Muscle layer of duodenum (tissue), 2 donors: Measurements from ENCODE around the gene CPNE7.
"Not testable (repeated sequence)": the region's sequence is repeated elsewhere in the genome, so short reads cannot be mapped to it uniquely, and the experiment has no call there.

Experiments
- H3K27ac ChIP-seq: one replicate; pipeline ENCODE4 v1.7.0; 2013; ENCODE audit warnings: mild to moderate bottlenecking, low read length
- H3K27me3 ChIP-seq: one replicate; pipeline ENCODE4 v1.7.0; 2013; ENCODE audit warnings: low read depth, mild to moderate bottlenecking, control low read depth, low read length
- H3K36me3 ChIP-seq, 2 donors: one replicate each; pipeline ENCODE4 v1.7.0; 2013; ENCODE audit warnings: low read length in 2 of 2, control low read depth in 1 of 2, mild to moderate bottlenecking in 1 of 2; ENCODE audit not compliant: insufficient read depth in 2 of 2, control insufficient read depth in 1 of 2
- H3K4me1 ChIP-seq, 2 donors: one replicate each; pipeline ENCODE4 v1.7.0; 2013; ENCODE audit warnings: low read length in 2 of 2, mild to moderate bottlenecking in 2 of 2, control low read depth in 1 of 2, moderate library complexity in 1 of 2; ENCODE audit not compliant: insufficient read depth in 2 of 2, control insufficient read depth in 1 of 2
- H3K4me3 ChIP-seq, 2 donors: one replicate each; pipeline ENCODE4 v1.7.0; 2013; ENCODE audit warnings: low read length in 2 of 2, low read depth in 1 of 2, mild to moderate bottlenecking in 1 of 2
- H3K9me3 ChIP-seq, 2 donors: one replicate each; pipeline ENCODE4 v1.7.0; 2013; ENCODE audit warnings: low read length in 2 of 2, control low read depth in 1 of 2, mild to moderate bottlenecking in 1 of 2; ENCODE audit not compliant: control insufficient read depth in 1 of 2
- donor health status: healthy.

CPNE7 gene

DNA sequence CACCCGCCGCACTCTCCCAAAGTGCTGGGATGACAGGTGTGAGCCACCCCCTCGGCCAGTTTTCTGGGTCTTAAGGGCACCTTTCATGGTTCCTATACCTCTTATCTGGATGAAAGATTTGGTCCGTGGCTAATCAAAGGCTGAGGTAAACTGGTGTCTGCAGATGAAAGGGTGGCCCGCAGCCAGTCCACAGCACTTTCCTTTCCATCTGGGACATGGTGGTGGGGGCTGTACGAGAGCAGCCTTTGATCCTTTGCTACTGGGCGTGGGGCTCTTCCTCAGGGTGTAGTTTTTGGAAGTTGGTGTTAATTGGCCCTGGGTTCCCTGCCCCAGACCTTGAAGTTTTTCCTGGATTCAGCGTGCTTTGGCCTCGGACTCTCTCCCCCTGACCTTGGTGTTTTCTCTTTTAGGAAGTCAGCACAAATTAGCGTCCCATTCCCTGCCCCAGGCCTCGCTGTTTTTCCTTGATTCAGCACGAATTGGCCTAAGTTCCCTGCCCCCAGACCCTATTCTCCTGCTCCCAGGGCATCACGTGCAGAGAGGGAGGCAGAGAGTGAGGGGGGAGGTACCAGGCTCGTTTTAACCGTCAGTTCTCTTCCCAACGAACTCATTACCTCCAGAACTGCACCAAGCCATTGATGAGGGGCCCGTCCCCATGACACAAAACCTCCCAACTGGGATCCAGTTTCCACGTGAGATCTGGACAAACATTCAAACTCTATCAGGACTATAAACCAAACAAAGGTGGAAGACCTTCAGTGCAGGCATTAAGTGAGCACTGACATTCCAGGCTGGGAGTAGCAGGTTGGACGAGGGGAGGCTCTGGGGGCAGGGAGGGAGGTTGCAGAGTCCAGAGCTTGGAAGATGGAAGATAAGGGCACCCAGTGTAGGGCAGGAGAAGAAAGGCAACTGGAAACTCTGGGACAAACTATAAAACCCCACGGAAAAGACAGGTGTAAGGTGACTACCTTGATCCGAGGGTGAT, 49.5 kb downstream of the CPNE7 start:
- H3K27me3 ChIP-seq = no peaks in the 10 kb centered on the region
- no peaks in the 10 kb centered on the region for H3K36me3 ChIP-seq
- no peak overlapping the region for H3K4me3 ChIP-seq
- H3K4me1 ChIP-seq = no peaks in the 10 kb centered on the region
- H3K27ac ChIP-seq = no peak overlapping the region
- H3K9me3 ChIP-seq = no peaks in the 10 kb centered on the region

GRCh38 chr16:89629827-89630610, 54.5 kb downstream of the CPNE7 start:
- Histone ChIP-seq H3K27me3 (no peaks in the 10 kb centered on the region), H3K4me3 (no peak overlapping the region), H3K36me3 (no peaks in the 10 kb centered on the region)

DNA sequence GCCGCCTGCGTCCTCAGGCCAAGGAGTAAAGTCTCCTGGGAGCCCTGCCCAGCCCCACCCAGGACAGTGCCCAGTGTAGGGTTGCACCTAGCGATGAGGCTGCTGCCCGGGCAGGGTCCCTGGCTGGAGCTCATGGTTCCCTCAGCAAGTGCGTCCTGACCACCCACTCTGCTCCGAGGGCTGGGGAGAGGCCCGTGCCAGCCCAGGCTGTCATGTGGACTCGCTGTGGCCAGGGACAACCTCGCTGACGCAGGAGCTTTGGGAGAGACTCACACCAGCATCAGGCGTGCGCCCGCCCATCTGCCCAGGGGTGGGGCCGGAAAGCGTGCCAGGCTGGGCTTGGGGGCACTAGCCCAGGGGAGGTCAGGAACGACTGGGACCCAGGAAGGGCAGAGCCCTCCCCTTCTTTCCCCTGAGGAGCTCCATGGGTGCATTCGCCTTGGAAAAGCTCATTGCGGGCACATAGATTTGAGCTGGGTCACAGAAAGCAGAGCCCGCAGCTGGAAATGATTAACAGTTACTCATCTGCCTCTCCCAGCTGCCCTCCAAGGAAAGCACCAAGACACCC, 57.6 kb downstream of the CPNE7 start:
- Histone ChIP-seq H3K27ac (no peak overlapping the region), H3K4me1 (no peaks in the 10 kb centered on the region), H3K4me3 (no peak overlapping the region), H3K9me3 (no peaks in the 10 kb centered on the region), H3K36me3 (no peaks in the 10 kb centered on the region), H3K27me3 (no peaks in the 10 kb centered on the region)

More at GRCh38 chr16:89629827-89630610, 54.5 kb downstream of the CPNE7 start:
- no peak overlapping the region for H3K27ac ChIP-seq
- H3K9me3 ChIP-seq = no peaks in the 10 kb centered on the region
- H3K4me1 ChIP-seq = no peaks in the 10 kb centered on the region

GRCh38 chr16:89634463-89635385, 59.2 kb downstream of the CPNE7 start:
- not testable (repeated sequence) for H3K4me1 ChIP-seq, H3K9me3 ChIP-seq, H3K36me3 ChIP-seq, H3K27me3 ChIP-seq, H3K27ac ChIP-seq, H3K4me3 ChIP-seq

DNA sequence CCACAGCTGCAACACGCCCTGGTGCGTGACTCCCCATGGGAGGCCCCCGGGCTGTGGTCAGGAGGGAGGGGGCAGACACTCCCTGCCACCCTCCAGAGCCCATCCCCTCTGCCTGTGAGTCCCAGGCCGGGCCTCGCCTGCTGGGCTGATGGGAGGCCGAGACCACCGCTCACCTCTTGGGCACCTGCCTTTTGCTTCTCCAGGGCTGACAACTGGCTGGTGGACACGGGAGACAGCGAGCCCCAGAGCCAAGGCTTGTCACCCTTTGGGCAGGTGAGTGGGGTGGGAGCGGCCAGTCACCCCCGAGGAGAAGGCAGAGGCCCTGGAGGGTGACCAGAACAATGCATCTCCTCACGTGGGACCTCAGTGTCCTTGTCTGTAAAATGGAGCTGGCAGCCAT, 61.1 kb downstream of the CPNE7 start:
- Histone ChIP-seq H3K27ac (no peak overlapping the region), H3K4me1 (peaks cover 0 to 13% of the 10 kb centered on the region in 2 donors), H3K36me3 (no peaks in the 10 kb centered on the region), H3K9me3 (no peaks in the 10 kb centered on the region), H3K27me3 (no peaks in the 10 kb centered on the region), H3K4me3 (no peak overlapping the region)

DNA sequence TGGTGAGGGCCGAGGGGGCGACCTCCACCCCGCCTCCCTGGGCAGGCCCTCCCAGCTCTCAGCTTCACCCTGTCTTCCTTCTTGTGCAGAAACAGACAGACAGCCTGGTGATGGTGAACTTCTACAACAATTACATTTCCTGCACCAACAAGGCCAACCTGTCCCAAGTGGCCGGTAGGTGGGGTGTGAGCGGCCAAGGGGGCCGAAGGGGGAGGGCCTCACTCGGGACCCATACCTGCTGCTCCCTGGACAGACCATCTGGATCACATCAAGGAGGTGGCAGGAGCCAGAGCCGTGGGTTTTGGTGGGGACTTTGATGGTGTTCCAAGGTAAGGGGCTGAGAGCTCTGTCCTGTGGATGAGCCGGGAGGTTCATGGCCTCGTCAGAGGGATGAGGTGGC, 61.8 kb downstream of the CPNE7 start:
- Histone ChIP-seq H3K27ac (no peak overlapping the region), H3K9me3 (no peaks in the 10 kb centered on the region), H3K36me3 (no peaks in the 10 kb centered on the region), H3K4me1 (peaks cover 0 to 15% of the 10 kb centered on the region in 2 donors), H3K4me3 (no peak overlapping the region), H3K27me3 (no peaks in the 10 kb centered on the region)

- Histone ChIP-seq H3K36me3 (no peaks in the 10 kb centered on the region), H3K4me1 (peaks cover 0 to 15% of the 10 kb centered on the region in 2 donors), H3K27ac (no peak overlapping the region), H3K4me3 (no peak overlapping the region), H3K9me3 (no peaks in the 10 kb centered on the region), H3K27me3 (no peaks in the 10 kb centered on the region)
Observed at GRCh38 chr16:89638455-89638854, 62.9 kb downstream of the CPNE7 start.

DNA sequence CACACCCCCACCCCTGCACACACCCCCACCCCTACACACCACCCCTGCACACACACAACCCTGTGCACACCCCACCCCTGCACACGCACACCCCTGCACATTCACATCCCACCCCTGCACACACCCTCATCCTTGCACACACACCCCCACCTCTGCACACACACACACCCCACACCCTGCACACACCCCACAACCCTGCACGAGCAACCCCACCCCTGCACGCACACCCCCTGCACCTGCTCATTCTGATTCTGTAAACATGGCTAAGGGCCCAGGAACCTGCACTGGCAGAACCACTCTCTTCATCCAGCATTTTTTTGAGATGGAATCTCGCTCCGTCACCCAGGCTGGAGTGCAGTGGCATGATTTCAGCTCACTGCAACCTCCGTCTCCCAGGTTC, 63.8 kb downstream of the CPNE7 start:
- Histone ChIP-seq H3K9me3 (no peaks in the 10 kb centered on the region), H3K27ac (no peak overlapping the region), H3K36me3 (no peaks in the 10 kb centered on the region), H3K27me3 (no peaks in the 10 kb centered on the region), H3K4me1 (peaks cover 0 to 15% of the 10 kb centered on the region in 2 donors), H3K4me3 (no peak overlapping the region)

GRCh38 chr16:89641458-89642119, 66.0 kb downstream of the CPNE7 start:
- Histone ChIP-seq H3K4me3 (no peak overlapping the region), H3K27ac (no peak overlapping the region), H3K36me3 (peaks cover 11 to 20% of the 10 kb centered on the region in 2 donors)

DNA sequence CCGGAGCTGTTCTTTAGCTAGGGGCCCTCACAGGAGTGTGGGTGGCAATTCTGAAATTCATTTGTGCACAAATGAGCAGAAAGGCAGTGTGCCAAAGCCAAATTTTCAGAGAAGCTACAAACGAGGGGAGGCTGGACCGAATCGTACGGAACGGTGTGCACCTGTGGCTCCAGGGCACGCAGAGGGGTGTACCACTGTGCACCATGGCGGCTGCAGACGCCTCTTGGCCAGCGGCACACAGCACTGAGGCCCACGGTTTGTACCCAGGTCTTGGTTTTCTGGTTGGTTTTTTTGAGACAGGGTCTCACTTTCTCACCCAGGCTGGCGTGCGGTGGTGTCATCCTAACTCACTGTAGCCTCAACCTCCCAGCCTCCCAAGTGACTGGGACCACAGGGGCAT, 67.0 kb downstream of the CPNE7 start:
- Histone ChIP-seq H3K36me3 (peaks cover 15 to 28% of the 10 kb centered on the region in 2 donors), H3K9me3 (no peaks in the 10 kb centered on the region), H3K27ac (no peak overlapping the region), H3K4me1 (peaks cover 0 to 15% of the 10 kb centered on the region in 2 donors), H3K4me3 (no peak overlapping the region), H3K27me3 (no peaks in the 10 kb centered on the region)

More at GRCh38 chr16:89641458-89642119, 66.0 kb downstream of the CPNE7 start:
- no peaks in the 10 kb centered on the region for H3K27me3 ChIP-seq
- no peaks in the 10 kb centered on the region for H3K9me3 ChIP-seq
- peaks cover 0 to 15% of the 10 kb centered on the region in 2 donors for H3K4me1 ChIP-seq
